GM12872 (cell line): Measurements from ENCODE around the gene PCLAF.

Experiments used
- CTCF ChIP-seq: IDR thresholded peaks from 3 replicates; pipeline ENCODE4 v1.5.1; 2011; ENCODE audit warnings: low read depth, mild to moderate bottlenecking, low read length, moderate library complexity; ENCODE audit not compliant: insufficient read depth

Gene PCLAF

DNA sequence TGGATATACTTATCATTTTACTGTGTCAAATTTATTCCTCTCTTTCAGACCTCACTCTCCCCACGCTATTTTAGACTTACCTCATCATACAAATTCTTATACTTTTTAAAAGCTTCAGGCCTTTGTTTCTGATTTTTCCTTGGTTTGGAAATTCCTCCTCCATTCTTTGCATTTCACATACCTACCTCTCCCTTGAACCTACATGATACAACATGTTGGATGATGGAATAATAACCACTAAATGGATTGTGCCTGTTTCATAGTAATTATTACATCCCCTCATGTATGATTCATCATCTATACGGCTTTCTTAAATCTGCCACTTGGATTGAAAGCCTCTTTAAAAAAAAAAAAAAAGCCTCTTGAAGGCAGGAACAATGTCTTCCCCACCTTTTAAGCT is 31.0 kb upstream of the PCLAF start:
- no peak for TF ChIP-seq CTCF

DNA sequence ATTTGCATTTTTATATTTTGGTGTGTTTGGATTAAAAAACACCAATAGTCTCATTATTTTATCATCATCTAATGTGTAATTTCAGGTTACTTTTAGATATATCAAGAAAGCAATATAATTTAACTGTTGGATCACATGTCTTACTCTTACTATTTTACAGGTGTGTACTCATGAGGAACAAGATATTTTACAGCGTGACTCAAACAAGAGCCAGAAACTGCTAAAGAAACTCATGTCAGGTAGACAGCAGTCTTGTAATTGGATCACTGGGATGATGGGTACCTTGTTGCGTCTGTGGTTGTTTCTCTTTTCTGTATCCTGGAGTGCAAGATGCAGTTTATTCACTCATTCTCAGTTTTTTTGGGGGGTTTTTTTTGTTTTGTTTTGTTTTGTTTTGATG is 19.3 kb upstream of the PCLAF start:
- no peak for TF ChIP-seq CTCF

GRCh38 chr15:64398575-64398974 is 17.3 kb upstream of the PCLAF start:
- no peak for TF ChIP-seq CTCF

DNA sequence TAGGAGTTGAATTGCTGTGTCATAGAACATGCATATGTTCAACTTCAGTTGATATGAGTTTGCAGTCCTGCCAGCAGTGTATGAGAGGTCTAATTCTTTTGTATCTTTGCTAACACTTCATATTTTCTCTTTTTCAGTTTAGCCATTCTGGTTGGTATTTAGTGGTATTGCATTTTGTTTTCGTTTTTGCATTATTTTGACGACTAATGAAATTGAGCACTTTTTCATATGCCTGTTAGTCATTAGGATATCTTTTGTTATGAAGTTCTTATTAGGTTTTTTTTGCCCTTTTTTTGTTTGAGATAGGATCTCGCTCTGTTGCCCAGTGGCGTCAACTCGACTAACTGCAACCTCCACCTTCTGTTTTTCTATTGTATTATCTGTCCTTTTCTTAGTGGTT is 15.5 kb upstream of the PCLAF start:
- TF ChIP-seq CTCF: no peak

DNA sequence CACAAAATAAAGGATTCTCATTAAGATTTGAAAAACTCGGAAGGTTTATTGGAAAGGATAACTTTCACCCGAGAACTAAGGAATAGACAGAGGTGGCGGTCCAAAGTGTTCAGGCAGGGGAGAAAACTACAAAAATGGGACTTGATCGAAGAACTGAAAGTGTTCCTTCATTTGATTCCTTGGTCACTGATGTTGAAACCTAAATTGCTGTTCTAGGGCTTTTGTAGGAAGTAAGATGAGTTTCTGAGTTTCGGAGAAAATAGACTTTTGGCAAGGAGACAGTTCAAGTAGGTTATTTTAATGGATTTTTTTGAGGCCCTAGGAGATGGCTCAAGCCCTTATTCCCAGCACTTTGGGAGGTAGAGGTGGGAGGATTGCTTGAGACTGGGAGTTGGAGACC is 7.8 kb upstream of the PCLAF start:
- no peak for TF ChIP-seq CTCF

DNA sequence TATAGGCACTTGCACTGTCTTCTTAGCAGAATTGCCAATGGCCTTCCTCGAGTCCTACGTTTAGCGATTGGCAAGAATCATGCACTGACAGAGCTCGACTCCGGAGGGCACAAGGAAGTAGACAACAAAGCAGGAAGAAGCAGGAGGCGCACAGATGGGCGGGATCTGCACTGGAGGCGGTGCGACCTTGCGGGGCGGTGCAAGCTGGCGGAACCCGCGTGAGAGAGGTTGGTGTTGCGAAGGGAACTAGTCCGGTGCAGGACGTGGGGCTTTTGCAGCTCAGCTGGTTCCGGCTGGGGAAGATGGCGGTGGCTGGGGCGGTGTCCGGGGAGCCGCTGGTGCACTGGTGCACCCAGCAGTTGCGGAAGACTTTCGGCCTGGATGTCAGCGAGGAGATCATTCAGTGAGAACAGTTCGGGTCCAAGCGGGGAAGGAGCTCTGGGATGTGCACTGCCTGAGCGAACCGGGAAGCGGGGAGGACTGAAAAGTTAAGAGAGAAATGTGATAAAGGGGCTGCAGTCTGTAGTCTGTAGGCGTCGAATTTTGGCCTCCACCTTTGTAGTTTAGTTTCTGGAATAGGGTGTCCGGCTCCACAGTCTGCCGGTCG is 6.4 kb upstream of the PCLAF start, which contains the start of gene TRIP4:
Gene TRIP4, plus strand, starts transcription at position 275 of the 607 bp plus-strand sequence. Its CDS starts 28 bp downstream, at position 303.
- no peak for TF ChIP-seq CTCF

DNA sequence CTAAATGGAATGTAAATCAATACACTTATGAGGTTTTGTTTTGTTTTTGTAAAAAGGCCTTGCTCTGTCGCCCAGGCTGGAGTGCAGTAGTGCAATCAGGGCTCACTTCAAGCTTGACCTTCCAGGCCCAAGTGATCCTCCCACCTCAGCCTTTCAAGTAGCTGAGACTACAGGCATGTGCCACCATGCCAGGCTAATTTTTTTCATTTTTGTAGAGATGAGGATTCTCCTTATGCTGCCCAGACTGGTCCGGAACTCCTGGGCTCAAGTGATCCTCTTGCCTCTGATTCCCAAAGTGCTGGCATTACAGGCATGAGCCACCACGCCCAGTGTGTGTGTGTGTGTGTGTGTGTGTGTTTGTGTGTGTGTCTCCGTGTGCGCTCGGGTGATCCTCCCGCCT is 5.0 kb upstream of the PCLAF start:
- no peak for TF ChIP-seq CTCF

- no peak for TF ChIP-seq CTCF
Measured at GRCh38 chr15:64383760-64384159, 2.5 kb upstream of the PCLAF start.
